Ramos (cell line): ENCODE data around the gene ASCC1.
"Not testable (repeated sequence)": the region's sequence is repeated elsewhere in the genome, so short reads cannot be mapped to it uniquely, and the experiment has no call there.

ENCODE experiments used
- in situ Hi-C: fragments of 300-500 bp; cut with MboI; formaldehyde crosslinking; loops from one replicate; pipeline ENCODE4 v1.14.3; 2022; ENCODE audit warnings: low sequenced_read_pairs; ENCODE audit not compliant: unreplicated experiment

The ASCC1 gene

DNA sequence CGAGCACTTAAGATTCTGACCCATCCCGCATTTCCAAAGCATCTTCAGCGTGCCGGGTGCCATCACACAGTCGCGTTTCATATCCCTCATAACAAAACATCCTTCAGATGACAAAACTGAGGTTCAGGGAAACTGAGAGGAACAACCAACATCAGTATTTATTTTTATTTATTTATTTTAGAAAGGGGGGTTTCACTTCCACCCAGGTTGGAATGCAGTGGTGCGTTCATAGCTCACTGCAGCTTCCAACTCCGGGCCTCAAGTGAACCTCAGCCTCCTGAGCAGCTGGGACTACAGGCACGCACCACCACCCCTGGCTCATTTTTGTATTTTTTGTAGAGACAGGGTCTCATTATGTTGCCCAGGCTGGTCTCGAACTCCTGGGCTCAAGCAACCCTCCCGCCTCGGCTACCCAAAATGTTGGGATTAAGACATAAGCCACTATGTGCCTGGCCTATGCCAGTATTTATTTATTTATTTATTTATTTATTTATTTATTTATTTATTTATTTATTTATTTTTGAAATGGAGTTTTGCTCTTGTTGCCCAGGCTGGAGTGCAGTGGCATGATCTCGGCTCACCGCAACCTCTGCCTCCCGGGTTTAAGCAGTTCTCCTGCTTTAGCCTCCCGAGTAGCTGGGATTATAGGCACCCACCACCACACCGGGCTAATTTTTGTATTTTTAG lies 33.2 kb upstream of the ASCC1 start:
- in situ Hi-C loops, result not testable (repeated sequence)

DNA sequence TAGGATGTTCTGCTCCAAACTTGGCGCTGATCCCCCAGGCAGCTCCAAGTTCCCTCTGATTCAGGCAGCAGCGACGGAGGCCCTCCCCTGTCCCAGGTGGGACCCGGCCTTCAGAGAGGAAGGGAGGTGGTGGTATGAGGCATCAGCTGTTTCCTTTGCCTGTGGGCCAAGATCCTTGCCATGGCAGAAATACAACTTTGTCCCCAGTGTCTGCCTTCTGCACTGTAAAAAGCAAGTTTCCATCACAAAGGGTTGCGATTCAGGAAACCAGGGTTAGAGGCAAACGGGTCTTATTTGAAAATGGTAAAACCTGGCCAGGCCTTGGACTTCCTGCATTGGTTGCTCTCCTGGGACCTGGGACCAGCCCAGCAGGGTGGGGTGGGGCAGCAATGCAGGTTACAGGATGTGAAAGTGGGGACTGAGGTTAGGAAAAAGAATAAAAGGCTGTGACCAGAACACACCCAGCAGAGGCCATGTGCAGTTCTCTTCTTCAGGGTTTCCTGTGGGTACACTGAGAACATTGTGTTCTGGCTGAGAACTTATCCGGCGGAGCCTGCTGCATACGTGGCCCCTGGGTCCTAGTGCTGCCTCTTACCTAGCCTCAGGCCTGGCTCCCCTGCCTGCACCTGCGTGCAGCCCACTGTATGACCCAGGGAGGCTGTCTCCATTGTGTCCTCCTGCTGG lies 32.5 kb upstream of the ASCC1 start:
- in situ Hi-C loops, result no loop called here

DNA sequence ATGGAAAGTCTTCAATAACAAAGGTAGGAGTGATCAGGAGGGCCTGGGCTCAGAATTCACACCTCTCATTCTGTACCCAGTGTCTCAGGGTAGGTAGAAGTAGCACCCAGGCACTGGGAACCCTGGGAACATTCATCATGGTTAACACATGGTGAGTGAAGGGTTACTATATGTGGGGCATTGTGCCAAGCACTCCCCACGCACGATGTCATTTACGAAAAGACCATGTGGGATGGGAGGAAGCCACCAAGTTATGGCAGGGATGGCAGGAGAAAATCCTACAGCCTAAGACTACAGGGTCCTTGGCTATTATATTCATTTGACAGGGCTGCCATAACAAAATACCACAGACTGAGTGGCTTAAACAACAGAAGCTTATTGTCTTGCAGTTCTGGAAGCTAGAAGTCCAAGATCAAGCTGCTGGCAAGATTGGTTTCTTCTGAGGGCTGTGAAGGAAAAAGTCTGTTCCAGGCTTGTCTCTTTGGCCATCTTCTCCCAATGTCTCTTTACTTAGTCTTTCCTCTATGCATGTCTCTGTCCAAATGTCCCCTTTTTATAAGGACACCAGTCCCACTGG lies 30.0 kb upstream of the ASCC1 start:
- in situ Hi-C loops, result no loop called here

DNA sequence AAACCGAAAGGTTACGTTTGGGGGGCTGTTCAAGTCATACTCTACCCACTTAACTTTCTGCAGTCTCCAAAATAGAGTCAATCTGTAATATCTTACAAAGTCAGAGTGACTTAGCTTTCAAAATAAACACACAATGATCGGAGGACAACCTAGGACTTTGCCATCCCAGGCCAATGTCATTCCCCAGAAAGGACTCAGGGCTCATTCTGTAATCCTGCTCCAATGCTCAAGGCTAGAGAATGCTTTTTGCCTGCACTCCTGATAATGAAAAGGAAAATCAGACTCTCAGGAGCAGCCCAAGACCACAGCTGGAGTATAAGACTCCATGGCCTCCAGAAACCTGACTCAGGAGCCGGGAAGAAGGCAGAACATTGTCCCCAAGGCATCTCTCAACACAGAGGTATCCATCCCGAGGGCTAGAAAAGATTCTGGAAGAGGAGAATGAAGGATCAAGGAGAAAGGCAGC lies 28.5 kb upstream of the ASCC1 start:
- in situ Hi-C loops, result no loop called here

DNA sequence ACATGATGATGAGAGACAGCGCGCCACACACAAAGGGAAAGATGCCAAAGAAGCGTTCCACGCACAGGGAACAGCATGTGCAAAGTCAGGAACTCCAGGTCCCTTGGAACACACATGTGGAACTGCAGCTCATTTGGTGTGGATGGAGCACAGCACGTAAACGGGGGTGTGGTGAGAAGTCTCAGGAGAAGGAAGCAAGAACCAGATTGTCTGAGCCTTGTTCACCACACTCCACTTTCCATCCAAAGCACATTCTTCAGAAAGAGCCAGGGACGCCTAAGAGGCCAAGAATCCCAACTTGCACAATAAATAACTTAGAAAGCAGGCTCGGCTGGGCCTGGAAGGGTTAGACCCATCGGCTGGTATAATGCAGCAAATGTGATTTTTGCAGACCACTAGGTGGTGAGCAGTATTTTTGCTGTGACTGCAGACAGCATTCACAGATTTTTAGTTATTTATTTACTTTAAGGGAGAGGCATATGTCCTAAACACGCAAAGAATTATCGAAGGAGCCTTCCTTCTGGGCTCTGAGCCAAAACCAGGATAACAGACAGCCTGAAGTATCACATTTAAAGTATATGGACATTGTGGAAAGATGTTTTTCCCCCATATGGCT lies 27.9 kb upstream of the ASCC1 start:
- in situ Hi-C loops, result no loop called here

DNA sequence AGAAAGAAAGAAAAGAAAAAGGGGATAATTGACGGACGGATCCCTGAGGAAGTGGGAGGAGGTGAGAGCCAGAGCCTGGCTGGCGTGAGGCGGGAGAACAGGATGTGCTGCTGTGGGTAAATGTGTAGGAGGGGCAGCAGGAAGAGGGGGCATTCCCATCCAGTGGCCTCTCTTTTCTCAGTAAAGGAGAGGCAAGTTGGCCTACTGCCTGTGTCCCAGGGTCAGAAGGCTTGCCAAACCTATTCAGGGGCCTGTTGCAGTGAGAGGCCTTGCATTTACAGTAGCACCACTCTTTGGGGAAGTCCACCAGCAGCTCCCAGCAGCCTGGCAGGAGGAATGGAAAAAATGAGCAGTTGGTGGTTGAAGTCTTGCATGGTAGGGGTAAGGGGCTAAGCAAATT lies 26.6 kb upstream of the ASCC1 start:
- in situ Hi-C loops, result no loop called here

DNA sequence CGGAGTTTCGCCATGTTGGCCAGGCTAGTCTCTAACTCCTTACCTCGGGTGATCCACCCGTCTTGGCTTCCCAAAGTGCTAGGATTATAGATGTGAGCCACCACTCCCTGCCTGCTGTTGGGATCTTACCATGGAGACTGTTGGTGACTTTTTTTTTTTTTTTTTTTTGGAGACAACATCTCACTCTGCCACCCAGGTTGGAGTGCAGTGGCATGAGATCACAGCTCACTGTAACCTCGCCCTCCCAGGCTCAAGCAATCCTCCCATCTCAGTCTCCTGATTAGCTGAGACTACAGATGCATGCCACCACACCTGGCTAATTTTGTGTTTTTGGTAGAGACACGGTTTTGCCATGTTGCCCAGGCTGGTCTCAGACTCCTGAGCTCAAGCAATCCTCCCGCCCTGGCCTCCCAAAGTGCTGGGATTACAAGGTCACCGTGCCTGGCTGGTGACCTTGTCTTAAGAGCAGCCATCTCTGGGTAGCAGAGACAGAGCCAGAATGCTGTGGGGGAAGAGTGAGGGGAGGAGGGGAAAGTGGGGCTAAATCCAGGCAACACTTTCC lies 25.7 kb upstream of the ASCC1 start:
- in situ Hi-C loops, result no loop called here

DNA sequence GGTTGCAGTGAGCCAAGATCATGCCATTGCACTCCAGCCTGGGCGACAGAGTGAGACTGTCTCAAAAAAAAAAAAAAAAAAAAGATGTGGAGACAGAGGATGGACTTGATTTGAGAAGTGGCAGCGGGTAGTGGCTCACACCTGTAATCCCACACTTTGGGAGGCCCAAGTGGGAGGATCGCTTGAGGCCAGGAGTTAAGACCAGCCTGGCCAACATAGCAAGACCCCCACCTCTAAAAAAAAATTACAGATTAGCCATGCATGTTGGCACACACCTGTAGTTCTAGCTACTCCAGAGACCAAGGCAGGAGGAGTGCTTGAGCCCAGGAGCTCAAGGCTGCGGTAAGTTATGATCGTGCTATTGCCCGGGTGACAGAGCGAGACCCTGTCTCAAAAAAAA lies 24.3 kb upstream of the ASCC1 start:
- in situ Hi-C loops, result no loop called here

DNA sequence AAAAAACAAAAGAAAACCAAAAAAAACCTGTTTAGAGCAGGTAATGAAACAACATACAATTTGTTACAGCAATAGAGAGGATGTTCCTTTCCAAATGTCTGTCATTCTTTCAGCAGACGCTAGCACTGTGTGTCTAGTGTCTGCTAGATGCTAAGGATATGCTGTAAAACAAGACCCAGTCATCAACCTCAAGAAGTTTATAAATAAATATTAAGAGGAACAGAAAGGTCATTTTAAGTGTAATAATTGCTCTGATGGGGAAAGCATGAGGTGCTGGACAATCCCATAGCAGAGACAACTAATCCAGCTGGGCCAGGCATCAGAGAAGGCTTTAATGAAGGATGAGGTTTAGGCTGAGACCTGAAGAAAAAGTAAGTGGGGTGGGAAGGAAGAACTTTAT lies 23.3 kb upstream of the ASCC1 start:
- in situ Hi-C loops, result no loop called here

DNA sequence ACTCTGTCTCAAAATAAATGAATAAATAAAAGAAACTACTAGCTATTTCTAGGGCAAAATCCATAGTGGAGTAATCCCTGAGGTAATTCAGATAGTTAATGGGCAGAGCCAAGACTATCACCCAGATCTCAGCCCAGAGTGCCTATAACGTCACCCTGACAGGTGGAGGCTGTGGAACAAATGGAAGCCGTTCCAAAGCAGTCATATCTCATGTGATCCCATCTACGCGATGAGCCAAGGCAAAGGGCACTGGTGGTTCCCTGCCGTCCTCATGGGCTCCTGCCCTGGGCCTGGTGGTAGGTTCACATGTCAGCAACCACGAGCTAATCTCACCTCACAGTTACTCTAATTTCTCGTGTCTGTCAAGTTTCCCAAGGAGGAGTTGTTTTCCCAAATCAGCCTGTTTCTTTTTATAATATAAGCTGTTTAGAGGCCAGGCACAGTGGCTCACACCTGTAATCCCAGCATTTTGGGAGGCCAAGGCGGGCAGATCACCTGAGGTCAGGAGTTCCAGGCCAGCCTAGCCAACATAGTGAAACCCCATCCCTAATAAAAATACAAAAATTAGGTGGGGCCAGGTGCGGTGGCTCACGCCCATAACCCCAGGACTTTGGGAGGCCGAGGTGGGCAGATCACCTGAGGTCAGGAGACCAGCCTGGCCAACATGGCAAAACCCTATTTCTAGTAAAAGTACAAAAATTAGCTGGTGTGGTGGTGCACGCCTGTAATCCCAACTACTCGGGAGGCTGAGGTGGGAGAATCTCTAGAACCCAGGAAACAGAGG lies 22.5 kb upstream of the ASCC1 start:
- in situ Hi-C loops, result no loop called here

DNA sequence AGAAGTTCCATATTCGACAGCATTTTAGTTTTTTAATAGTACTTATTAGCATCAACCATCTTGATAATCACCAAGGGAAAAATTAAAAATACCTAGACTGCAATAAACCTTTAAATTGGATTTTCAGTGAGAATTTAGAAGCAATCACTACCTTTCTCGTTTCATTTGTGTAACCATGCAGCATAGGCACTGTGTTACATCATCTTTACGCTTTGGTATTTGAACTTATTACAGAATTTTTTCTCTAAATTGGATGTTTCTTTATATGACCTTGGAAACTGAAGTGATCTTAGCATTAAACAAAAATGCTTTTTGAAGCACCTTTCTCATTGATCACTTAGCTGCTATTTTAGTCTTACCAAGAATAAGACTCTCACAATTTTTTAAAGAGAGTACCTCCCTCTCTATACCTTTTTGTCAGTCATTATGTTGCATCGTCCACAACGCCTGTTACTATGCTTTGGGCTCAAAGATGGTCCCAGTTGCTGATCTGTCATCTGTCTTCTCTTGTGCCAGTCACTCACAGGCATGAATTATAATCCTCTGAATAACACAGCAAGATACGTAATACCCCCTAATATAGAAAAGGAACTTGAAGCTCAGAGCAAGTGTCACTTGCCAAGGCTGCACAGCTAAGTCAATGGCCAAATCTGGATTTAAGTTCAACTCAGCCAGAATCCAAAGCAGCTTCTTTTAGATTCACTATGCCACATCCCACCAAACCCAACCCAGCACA lies 19.6 kb upstream of the ASCC1 start:
- in situ Hi-C loops, result no loop called here

DNA sequence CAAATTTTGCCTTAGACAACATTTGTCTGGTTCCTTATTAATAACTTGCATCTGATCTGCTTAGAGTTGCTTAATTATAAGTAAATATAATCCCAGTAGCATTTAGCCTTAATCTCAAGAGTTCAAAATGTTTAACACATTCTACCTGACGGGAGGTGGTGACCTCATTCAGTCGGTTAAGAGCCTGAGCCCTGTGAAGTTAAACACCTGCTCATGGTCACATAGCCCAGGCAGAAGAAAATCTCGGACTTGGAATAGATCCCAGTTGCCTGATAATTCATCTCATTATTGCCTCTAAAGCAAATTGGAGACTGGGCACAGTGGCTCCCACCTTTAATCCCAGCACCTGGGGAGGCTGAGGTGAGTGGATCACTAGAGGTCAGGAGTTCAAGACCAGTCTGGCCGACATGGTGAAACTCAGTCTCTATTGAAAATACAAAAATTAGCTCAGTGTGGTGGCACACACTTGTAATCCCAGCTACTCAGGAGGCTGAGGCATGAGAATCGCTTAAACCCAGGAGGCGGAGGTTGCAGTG lies 18.6 kb upstream of the ASCC1 start:
- in situ Hi-C loops, result no loop called here

DNA sequence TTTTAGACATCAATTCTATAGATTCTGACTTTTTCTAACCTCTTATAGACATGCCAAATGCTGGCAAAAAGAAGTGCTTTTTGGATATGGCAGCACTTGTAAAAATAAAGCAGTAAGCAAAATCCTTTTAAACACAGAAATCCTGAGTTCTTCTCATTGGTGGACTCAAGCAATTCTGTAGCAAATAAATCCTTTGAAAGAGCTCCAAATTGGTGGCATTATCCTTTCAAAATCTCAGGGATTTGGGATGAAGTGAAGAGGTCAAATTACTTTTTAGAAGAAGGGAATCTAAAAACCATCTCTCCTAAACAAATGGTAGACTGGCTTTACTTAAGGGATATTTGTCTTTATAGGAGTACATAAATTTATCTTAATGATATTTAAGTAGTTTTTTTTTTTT lies 17.5 kb upstream of the ASCC1 start:
- in situ Hi-C loops, result no loop called here

DNA sequence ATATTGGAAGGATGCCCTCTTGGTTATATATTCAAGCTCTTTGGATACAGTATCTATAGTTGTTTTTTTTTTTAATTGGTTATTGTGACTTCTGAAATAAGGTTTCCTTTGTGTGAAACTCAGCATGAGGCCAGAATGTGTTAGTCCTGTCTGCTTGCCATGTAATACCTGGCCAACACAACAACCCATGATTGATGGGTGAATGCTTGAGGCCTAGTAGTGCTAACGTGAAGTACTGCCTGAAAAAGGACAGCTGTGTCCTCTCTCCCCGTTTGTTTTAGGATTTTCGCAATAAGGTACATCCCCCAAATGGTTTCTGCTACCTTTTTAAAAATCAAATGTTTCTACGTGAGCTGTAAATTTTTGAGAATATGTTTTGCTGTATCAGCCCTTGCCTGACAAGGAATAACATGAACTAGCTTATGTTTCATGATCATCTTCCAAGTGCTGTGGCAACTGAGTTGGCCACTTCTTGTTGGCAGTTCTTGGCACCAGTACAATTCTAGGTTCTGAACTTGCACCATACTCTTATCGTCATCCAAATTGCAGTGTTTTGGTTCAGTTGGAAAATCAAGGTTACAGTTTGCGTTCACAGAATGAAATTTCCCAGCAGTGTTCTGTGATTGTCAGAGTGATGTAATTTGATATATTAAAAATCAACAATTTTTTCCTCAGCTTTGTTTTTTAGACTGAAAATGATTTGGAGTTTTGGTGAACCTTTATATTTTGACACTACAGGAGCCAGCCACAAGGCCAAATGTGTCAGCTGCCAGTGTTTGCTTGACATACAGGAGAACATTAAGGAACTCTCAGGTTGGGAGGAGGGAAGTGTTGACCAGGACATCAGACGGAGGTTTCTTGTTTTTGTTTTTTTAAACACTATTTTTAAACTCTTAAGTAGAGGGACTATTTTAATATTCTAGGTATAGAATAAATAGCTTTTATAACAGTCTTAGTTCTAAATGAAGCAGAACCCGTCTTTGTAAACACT lies 13.5 kb upstream of the ASCC1 start:
- in situ Hi-C loops, result no loop called here

DNA sequence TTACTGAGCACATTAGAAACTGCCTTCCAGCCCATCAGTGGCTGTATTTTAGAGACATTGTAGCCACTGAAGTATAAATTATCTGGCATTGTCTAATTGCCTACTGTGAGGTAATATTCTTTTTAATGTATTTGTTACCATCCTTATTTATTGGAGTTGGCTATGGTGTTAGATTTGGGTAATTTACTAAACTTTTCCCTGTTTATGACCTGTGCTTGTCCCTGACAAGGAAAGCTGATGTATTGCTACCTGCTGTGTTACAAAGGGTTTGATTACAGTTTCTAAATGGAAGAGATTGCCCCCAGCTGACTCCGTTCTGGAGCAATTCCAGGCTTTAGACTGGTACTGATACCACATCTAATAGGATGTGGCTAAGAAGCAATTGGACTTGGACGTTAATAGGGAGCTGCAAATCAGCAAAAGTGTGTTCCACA lies 12.3 kb upstream of the ASCC1 start:
- in situ Hi-C loops, result no loop called here

DNA sequence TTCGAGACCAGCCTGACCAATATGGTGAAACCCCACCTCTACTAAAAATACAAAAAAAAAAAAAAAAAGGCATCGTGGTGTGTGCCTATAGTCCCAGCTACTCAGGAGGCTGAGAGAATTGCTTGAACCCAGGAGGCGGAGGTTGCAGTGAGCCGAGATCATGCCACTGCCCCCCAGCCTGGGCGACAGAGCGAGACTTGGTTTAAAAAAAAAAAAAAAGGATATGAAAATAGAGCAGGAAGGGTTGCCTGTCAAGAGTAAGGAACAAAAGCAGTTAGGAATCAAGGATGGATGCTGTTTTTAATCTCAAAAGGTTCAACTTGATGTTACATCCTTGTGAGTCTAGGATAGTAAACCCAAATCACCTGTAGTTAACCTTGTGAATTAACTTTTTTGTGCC lies 11.8 kb upstream of the ASCC1 start:
- in situ Hi-C loops, result no loop called here

DNA sequence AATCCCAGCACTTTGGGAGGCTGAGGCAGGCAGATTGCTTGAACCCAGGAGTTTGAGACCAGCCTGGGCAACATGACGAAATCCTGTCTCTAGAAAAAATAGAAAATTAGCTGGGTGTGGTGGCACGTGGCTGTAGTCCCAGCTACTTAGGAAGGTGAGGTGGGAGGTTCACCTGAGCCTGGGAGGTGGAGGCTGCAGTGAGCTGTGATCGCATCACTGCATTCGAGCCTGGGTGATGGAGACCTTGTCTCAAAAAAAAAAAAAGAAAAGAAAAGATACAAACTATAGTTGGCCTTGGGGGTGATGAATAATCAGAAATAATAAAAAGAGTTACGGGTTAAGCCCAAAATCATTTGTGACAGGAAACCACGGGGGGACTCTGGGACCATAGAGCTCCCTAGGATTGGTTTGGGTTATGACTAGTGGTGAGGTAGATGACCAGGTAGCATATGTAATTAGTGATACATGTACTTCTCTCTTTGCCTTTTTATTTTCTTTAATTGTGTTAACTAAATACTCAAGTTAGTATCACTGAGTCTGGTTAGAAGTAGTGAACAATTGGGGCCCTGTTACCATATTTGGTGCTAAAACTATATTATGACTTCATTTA lies 10.4 kb upstream of the ASCC1 start:
- in situ Hi-C loops, result no loop called here

DNA sequence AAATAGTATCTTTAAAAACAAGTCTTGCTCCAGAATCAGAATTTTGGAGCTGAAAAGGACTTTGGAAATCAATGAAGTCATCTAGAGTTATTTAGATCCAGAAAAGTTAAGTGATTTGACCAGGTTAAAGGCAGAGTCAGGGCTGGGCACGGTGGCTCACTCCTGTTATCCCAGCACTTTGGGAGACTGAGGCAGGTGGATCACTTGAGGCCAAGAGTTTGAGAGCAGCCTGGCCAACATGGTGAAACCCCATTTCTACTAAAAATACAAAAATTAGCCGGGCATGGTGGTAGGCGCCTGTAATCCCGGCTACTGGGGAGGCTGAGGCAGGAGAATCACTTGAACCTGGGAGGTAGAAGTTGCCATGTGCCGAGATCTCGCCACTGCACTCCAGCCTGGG lies 8.1 kb upstream of the ASCC1 start:
- in situ Hi-C loops, result loop anchor here (5.0 kb wide), 1 partner anchor 108 kb away; no protein-coding TSS in a partner anchor
